SK-N-SH (cell line): Measurements from ENCODE around the gene NFKB2.

ENCODE experiments used
- EP300 ChIP-seq, 2 experiments: IDR thresholded peaks; 2 replicates each; pipeline versions ENCODE4 v1.4.0 to v1.6.1; 2012; ENCODE audit warnings: borderline replicate concordance in 1 of 2, low read depth in 1 of 2, low read length in 1 of 2
- TF ChIP-seq, protein P1 (sequence below): fragments of 200-600 bp; sonication (generic); IDR thresholded peaks from 2 replicates; pipeline ENCODE4 v1.6.1; 2017; ENCODE audit warnings: antibody characterized with exemption, mild to moderate bottlenecking, moderate library complexity

DNA sequence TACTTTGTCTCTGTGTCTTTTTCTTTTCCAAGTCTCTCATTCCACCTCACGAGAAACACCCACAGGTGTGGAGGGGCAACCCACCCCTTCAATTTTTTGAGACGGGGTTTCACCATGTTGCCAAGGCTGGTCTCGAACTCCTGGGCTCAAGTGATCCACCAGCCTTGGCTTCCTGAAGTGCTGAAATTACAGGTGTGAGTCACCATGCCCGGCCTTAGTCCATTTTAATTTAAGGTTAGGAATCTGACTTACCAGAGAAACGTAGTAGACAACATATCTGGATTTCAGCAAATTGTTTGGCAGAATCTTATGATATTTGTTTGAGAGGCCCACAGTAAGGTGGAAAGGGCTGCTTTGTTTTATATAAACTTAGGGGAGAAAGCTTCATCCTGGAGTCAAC is 3.2 kb upstream of the NFKB2 start:
- TF ChIP-seq EP300 (IDR thresholded peaks at IDR 0.05; ENCODE audit: borderline replicate concordance in 1 of 2, low read depth in 1 of 2, low read length in 1 of 2): no peak
- TF ChIP-seq, protein P1, sequence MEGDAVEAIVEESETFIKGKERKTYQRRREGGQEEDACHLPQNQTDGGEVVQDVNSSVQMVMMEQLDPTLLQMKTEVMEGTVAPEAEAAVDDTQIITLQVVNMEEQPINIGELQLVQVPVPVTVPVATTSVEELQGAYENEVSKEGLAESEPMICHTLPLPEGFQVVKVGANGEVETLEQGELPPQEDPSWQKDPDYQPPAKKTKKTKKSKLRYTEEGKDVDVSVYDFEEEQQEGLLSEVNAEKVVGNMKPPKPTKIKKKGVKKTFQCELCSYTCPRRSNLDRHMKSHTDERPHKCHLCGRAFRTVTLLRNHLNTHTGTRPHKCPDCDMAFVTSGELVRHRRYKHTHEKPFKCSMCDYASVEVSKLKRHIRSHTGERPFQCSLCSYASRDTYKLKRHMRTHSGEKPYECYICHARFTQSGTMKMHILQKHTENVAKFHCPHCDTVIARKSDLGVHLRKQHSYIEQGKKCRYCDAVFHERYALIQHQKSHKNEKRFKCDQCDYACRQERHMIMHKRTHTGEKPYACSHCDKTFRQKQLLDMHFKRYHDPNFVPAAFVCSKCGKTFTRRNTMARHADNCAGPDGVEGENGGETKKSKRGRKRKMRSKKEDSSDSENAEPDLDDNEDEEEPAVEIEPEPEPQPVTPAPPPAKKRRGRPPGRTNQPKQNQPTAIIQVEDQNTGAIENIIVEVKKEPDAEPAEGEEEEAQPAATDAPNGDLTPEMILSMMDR: no peak
